ENCODE measurements around the gene HOXC9.

HOXC9 gene

GRCh38 chr12:53984901-53985691 lies 14.9 kb upstream of the HOXC9 start, which contains the start of gene HOXC10:
HOXC10 (plus strand) TSS chr12:53985146; CDS start chr12:53985260, 114 bp downstream.
- Histone ChIP-seq H3K27ac (replicated peaks) (peak within 1 kb of the TSS; percentile 69), H3K4me3 (replicated peaks; ENCODE audit: insufficient read depth, low read length) (no peak within 1 kb of the TSS), H3K27me3 (ENCODE audit: insufficient read depth, poor library complexity, severe bottlenecking) (peaks cover 42% of the 10 kb centered on the region)
- TF ChIP-seq GABPA (IDR thresholded peaks at IDR 0.05; ENCODE audit: low read depth) (no peak), REST (IDR thresholded peaks at IDR 0.05; ENCODE audit: insufficient replicate concordance, low read depth) (no peak)
- TF ChIP-seq, protein P1, sequence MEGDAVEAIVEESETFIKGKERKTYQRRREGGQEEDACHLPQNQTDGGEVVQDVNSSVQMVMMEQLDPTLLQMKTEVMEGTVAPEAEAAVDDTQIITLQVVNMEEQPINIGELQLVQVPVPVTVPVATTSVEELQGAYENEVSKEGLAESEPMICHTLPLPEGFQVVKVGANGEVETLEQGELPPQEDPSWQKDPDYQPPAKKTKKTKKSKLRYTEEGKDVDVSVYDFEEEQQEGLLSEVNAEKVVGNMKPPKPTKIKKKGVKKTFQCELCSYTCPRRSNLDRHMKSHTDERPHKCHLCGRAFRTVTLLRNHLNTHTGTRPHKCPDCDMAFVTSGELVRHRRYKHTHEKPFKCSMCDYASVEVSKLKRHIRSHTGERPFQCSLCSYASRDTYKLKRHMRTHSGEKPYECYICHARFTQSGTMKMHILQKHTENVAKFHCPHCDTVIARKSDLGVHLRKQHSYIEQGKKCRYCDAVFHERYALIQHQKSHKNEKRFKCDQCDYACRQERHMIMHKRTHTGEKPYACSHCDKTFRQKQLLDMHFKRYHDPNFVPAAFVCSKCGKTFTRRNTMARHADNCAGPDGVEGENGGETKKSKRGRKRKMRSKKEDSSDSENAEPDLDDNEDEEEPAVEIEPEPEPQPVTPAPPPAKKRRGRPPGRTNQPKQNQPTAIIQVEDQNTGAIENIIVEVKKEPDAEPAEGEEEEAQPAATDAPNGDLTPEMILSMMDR (IDR thresholded peaks at IDR 0.05; ENCODE audit: insufficient read depth, low read length) = no peak
- peak in 1 of 2 experiments; percentile 58 for DNase-seq (ENCODE audit: low read depth in 1 of 2, low spot score in 1 of 2)

GRCh38 chr12:53985692-53985993 lies 14.3 kb upstream of the HOXC9 start:
- TF ChIP-seq SPI1 (IDR thresholded peaks at IDR 0.05; ENCODE audit: borderline replicate concordance, low read depth) (no peak), GABPA (IDR thresholded peaks at IDR 0.05; ENCODE audit: low read depth) (no peak), POLR2AphosphoS5 (IDR thresholded peaks at IDR 0.05; ENCODE audit: low read depth) (no peak), REST (IDR thresholded peaks at IDR 0.05; ENCODE audit: insufficient replicate concordance, low read depth) (no peak)
- TF ChIP-seq, protein P1 (IDR thresholded peaks at IDR 0.05; ENCODE audit: insufficient read depth, low read length) = no peak
- peaks cover 44% of the 10 kb centered on the region for H3K27me3 ChIP-seq (ENCODE audit: insufficient read depth, poor library complexity, severe bottlenecking)
- H3K4me3 ChIP-seq (replicated peaks; ENCODE audit: insufficient read depth, low read length) = no peak overlapping the region
- DNase-seq (ENCODE audit: low read depth in 1 of 2, low spot score in 1 of 2) = no peak
- no peak overlapping the region for H3K27ac ChIP-seq (replicated peaks)

DNA sequence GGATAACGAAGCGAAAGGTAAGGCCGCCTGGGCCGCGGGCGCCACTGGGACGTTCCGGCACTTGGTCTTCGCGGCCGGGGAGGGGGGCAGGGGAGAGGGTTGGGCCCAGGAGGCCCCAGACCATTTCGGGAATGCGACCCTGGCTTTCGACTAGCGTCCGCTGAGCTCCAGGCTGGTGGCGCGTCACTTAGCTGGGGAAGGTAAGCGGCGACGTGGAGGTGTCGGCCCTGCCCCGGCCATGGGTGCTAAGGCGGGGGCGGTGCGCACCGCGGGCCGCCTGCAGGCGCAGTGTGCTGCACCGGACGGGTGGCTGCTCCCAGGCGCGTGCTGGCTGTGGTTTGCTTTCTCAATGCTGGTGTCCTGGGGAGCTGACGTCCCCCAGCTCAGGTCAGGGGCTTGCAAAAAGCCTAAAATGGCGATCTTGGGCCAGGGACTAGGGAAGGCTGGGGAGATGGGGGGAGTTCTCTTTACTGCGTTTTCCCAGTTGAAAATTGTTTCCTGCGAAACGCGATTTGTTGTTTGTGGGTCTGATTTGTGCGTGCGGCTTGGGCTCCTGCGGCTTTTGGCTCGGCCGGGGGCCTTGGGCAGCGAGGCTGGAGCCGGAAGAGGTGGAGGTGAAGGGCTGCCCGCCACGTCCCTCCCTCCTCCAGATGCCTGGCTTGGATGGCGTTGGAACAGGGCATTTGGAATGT lies 13.8 kb upstream of the HOXC9 start:
- Histone ChIP-seq H3K27ac (replicated peaks) (no peak overlapping the region), H3K4me3 (replicated peaks; ENCODE audit: insufficient read depth, low read length) (no peak overlapping the region), H3K27me3 (ENCODE audit: insufficient read depth, poor library complexity, severe bottlenecking) (peaks cover 48% of the 10 kb centered on the region)
- TF ChIP-seq, protein P1 (IDR thresholded peaks at IDR 0.05; ENCODE audit: insufficient read depth, low read length) = no peak
- TF ChIP-seq REST (IDR thresholded peaks at IDR 0.05; ENCODE audit: insufficient replicate concordance, low read depth) (no peak), POLR2AphosphoS5 (IDR thresholded peaks at IDR 0.05; ENCODE audit: low read depth) (no peak), GABPA (IDR thresholded peaks at IDR 0.05; ENCODE audit: low read depth) (no peak), SPI1 (IDR thresholded peaks at IDR 0.05; ENCODE audit: borderline replicate concordance, low read depth) (no peak)
- DNase-seq (ENCODE audit: low read depth in 1 of 2, low spot score in 1 of 2) = peak in 1 of 2 experiments; percentile 44
